ENCODE data around the gene CLCF1. TPM values are rescaled to one million over a fixed set of nuclear protein-coding genes. Genes with fewer than 3 reads are reported as not detected.
A peak's percentile ranks its signal among the peaks of the same experiment; 100 is the strongest.

Gene CLCF1
- total RNA-seq, 6 donors from 2014 or later = 3.7 to 29.5 (median 6.0) TPM

GRCh38 chr11:67345247-67345919 lies 28.0 kb downstream of the CLCF1 start:
- Histone ChIP-seq H3K27me3 (no peaks in the 10 kb centered on the region), H3K4me1 (peaks cover 4 to 22% (median 11%) of the 10 kb centered on the region in 4 donors), H3K9me3 (no peaks in the 10 kb centered on the region), H3K27ac (peak overlapping the region in 3 of 4 donors; percentile 21 to 24 (median 23)), H3K4me3 (no peak overlapping the region), H3K36me3 (no peaks in the 10 kb centered on the region)
- TF ChIP-seq POLR2A (IDR thresholded peaks at IDR 0.05) = no peak
- TF ChIP-seq POLR2AphosphoS5 (IDR thresholded peaks at IDR 0.05) = no peak
- TF ChIP-seq CTCF (IDR thresholded peaks at IDR 0.05) = no peak
- TF ChIP-seq EP300 (IDR thresholded peaks at IDR 0.05) = no peak
- peak; percentile 16 to 21 for ATAC-seq (ENCODE audit: low FRiP score in 2 of 2)
- WGBS, 2 donors = 74 to 77% methylated on average over 8 of the region's 8 CpGs
- no peak for DNase-seq

GRCh38 chr11:67344264-67344663 lies 29.1 kb downstream of the CLCF1 start:
- no peak overlapping the region for H3K4me3 ChIP-seq
- ATAC-seq (ENCODE audit: low FRiP score in 2 of 2) (no peak), DNase-seq (no peak)
- no peaks in the 10 kb centered on the region for H3K36me3 ChIP-seq
- H3K4me1 ChIP-seq = peaks cover 4 to 22% (median 11%) of the 10 kb centered on the region in 4 donors
- H3K27ac ChIP-seq = no peak overlapping the region
- WGBS, 2 donors = 72 to 90% methylated on average over 3 to 4 of the region's 4 CpGs
- TF ChIP-seq CTCF (IDR thresholded peaks at IDR 0.05) (no peak), POLR2AphosphoS5 (IDR thresholded peaks at IDR 0.05) (no peak), EP300 (IDR thresholded peaks at IDR 0.05) (no peak), POLR2A (IDR thresholded peaks at IDR 0.05) (no peak)
- H3K27me3 ChIP-seq = no peaks in the 10 kb centered on the region
- no peaks in the 10 kb centered on the region for H3K9me3 ChIP-seq

DNA sequence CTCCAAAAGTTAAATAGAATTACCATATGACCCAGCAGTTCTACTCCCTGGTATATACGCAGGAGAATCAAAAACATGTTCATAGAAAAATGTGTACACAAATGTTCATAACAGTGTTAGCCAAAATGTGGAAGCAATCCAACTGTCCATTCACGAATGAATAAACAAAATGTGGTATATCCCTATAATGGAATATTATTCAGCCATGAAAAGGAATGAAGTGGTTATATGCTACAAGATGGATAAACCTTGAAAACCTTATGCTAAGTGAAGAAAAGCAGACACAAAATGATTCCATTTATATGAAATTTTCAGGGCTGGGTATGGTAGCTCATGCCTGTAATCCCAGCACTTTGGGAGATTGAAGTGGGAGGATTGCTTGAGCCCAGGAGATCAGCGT lies 36.1 kb downstream of the CLCF1 start:
- H3K4me1 ChIP-seq = no peaks in the 10 kb centered on the region
- 93 to 96% methylated on average over 3 of the region's 3 CpGs for WGBS, 2 donors
- peaks cover 0 to 4% (median 2%) of the 10 kb centered on the region in 4 donors for H3K36me3 ChIP-seq
- no peak for ATAC-seq (ENCODE audit: low FRiP score in 2 of 2)
- H3K9me3 ChIP-seq = no peaks in the 10 kb centered on the region
- no peaks in the 10 kb centered on the region for H3K27me3 ChIP-seq
- H3K27ac ChIP-seq = no peak overlapping the region
- no peak for TF ChIP-seq POLR2AphosphoS5 (IDR thresholded peaks at IDR 0.05)
- TF ChIP-seq POLR2A (IDR thresholded peaks at IDR 0.05) = no peak
- TF ChIP-seq CTCF (IDR thresholded peaks at IDR 0.05) = no peak
- TF ChIP-seq EP300 (IDR thresholded peaks at IDR 0.05) = no peak
- no peak for DNase-seq
- H3K4me3 ChIP-seq = no peak overlapping the region

GRCh38 chr11:67332081-67332691 lies 41.2 kb downstream of the CLCF1 start:
- H3K9me3 ChIP-seq = no peaks in the 10 kb centered on the region
- TF ChIP-seq POLR2AphosphoS5 (IDR thresholded peaks at IDR 0.05) (no peak), CTCF (IDR thresholded peaks at IDR 0.05) (no peak), POLR2A (IDR thresholded peaks at IDR 0.05) (no peak), EP300 (IDR thresholded peaks at IDR 0.05) (no peak)
- H3K4me1 ChIP-seq = no peaks in the 10 kb centered on the region
- ATAC-seq (ENCODE audit: low FRiP score in 2 of 2) = no peak
- WGBS, 2 donors = 87 to 89% methylated on average over 6 of the region's 6 CpGs
- no peaks in the 10 kb centered on the region for H3K27me3 ChIP-seq
- H3K27ac ChIP-seq = no peak overlapping the region
- H3K4me3 ChIP-seq = no peak overlapping the region
- peaks cover 0 to 4% (median 2%) of the 10 kb centered on the region in 4 donors for H3K36me3 ChIP-seq
- DNase-seq = no peak

Measured in upper lobe of left lung (tissue), 6 donors.